WI38 (cell line): ENCODE results near the gene DHFR2.
"Not testable (repeated sequence)": the region's sequence is repeated elsewhere in the genome, so short reads cannot be mapped to it uniquely, and the experiment has no call there.

Source experiments
- H3K4me3 ChIP-seq: 2 replicates; pipeline ENCODE4 v1.5.1; 2011; ENCODE audit warnings: low read depth, mild to moderate bottlenecking, control low read depth, low read length
- TF ChIP-seq, protein P1 (sequence below): IDR thresholded peaks from 2 replicates; pipeline ENCODE4 v1.5.1; 2012; ENCODE audit warnings: low read depth, mild to moderate bottlenecking, control low read depth, low read length

The DHFR2 gene

DNA sequence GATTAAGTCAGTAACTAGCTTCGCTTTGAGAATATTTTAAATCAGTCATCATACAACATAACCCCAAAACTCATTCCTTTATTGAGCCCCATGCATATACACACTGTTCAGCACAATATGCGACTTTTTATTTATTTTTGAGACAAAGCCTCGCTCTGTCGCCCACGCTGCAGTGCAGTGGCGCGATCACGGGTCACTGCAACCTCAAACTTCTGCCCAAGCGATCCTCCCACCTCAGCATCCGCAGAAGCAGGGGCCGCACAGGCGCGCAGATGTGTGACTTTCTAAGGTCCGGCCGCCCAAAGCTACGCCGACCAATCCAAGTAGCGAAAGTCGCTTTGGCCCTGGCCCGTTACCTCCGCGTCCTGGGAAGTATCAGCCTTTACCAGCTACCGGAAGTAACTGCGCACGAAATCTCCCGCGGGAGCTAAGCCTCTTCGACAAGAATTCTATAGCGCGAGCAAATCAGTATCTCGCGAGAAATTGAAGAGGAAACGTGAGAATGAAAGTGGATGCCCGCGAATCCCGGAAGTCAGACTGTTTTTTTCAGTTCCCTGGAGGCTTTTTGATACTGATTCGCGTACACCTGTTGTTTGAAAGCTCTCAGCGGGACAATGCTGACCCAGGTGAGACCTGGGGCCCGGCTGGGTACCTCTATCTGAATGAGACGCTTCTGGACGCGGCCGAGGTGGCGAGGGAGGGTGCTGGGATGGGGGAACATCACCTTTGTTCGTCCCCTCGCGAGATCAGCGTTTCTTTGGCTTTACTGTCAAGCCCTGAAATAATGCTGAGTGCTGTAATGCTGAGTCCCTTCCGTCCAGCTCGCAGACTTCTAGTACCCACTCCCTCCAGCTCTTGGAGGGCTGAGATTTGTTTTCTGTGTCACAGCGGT lies at the start of gene DHFR2, which contains the start of gene NSUN3:
DHFR2 (minus strand) TSS at position 404 of the 892 bp plus-strand sequence. CDS start 1,405 bp downstream, outside the sequence.
NSUN3 (plus strand) TSS at position 549 of the 892 bp plus-strand sequence; CDS start at position 615, 66 bp downstream.
- TF ChIP-seq, protein P1, sequence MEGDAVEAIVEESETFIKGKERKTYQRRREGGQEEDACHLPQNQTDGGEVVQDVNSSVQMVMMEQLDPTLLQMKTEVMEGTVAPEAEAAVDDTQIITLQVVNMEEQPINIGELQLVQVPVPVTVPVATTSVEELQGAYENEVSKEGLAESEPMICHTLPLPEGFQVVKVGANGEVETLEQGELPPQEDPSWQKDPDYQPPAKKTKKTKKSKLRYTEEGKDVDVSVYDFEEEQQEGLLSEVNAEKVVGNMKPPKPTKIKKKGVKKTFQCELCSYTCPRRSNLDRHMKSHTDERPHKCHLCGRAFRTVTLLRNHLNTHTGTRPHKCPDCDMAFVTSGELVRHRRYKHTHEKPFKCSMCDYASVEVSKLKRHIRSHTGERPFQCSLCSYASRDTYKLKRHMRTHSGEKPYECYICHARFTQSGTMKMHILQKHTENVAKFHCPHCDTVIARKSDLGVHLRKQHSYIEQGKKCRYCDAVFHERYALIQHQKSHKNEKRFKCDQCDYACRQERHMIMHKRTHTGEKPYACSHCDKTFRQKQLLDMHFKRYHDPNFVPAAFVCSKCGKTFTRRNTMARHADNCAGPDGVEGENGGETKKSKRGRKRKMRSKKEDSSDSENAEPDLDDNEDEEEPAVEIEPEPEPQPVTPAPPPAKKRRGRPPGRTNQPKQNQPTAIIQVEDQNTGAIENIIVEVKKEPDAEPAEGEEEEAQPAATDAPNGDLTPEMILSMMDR = no peak
- H3K4me3 ChIP-seq = peak within 1 kb of the TSS; percentile 73

DNA sequence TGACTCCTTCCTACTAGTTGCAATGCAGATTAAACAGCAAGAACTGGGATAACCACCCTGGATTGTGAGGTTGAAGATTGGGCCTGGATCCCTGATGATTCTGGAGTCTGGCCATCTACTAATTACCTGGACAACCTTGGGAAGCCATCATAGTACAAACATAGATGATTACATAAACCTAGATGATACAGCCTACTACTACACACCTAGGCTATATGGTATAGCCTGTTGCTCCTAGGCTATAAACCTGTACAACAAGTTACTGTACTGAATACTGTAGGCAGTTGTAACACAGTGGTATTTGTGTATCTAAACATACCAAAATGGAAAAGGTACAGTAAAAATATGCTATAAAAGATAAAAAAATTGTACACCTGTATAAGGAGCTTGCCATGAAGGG lies 48.1 kb upstream of the DHFR2 start:
- H3K4me3 ChIP-seq = no peak overlapping the region
- TF ChIP-seq, protein P1 = no peak

DNA sequence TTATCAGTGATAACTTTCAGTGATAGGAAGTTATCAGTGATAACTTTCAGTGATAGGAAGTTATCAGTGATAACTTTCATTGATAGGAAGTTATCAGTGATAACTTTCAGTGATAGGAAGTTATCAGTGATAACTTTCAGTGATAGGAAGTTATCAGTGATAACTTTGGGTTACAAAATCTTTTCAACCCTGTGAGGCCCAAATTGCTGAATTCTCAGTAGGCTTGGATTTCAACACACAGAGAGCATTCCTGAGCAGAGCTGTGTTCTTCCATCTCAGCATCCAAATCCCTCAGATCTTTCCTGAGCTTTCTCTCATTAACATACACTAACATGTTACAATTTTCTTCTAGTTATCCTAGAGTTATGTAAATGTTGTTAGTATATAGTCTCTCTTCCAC lies 47.5 kb upstream of the DHFR2 start:
- not testable (repeated sequence) for H3K4me3 ChIP-seq

DNA sequence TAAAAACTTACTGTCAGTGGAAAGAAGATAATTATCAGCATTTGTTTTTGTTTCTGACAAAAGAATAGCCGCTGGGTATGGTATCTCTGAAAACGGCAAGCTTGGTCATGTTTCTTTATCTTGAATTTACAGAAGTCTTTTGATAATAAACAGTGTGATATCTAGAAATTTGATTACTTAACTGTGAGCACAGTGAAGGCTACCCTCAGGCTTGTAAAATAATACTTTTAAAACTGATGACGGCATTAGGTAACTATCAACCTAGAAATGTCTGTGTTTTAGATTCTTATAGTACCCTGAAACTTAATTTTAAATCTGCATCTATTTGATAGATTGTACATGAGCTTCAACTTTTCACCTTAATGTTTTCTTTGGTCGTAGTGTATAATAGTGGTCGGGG lies 43.6 kb upstream of the DHFR2 start:
- TF ChIP-seq, protein P1 = no peak
- H3K4me3 ChIP-seq = no peak overlapping the region

DNA sequence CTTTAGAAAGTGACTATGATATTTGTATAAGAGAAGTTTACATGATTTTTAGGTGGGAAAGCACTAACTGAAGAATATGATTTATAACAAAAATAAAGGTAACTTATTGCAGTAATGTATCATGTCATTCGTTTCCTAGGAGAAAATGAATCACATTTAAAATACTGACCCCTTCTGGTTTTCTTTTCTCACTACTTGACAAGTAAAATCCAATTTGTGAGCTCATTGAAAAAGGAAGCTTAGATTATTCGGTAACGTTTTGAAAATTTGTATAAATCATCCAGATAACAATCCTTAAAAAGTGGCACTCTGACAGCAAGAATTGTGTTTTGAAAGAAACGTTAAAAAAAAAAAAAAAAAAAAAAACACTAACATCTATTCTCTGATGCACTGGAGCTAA lies 39.1 kb upstream of the DHFR2 start:
- TF ChIP-seq, protein P1 = no peak; the same call in 1 of the 2 replicates
- H3K4me3 ChIP-seq = no peak overlapping the region

DNA sequence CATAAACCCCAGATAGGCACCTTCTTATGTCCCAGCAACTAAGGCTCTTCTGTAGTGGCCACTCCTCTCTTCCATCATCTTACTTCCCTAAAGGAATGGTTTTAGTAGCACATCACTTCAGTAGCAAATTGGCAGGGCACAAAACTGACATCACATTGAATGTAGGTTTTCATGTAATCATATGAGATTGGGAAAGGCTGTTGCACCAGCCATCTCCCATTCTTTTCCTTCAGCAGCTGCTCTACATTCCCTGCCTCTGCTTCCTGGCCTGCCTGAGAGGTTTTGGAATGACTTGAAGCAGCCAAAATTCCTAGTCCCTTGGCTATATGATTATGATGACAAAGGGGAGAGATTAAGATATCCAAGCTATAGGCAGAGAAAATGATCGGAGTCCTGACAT lies 36.6 kb upstream of the DHFR2 start:
- H3K4me3 ChIP-seq = no peak overlapping the region
- TF ChIP-seq, protein P1 = no peak

DNA sequence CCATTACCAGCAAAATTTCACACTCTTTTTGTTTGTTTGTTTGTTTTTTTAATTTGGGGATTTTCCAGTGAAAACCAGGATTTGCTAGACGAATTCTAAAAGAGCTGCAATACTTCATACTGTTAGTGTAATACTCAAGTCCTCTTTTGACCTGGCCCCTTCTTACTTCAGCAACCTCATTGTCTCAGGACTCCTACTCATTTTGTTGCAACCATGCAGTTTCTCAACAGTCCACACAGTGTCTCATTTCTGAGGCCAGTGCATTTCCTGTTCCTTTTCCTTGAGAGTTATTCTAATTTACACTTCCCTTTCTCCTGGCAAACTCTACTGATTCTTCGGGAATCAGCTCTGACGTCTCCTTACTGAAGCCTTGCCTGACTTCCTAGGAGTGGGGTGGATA lies 35.7 kb upstream of the DHFR2 start:
- H3K4me3 ChIP-seq = no peak overlapping the region
- TF ChIP-seq, protein P1 = no peak

DNA sequence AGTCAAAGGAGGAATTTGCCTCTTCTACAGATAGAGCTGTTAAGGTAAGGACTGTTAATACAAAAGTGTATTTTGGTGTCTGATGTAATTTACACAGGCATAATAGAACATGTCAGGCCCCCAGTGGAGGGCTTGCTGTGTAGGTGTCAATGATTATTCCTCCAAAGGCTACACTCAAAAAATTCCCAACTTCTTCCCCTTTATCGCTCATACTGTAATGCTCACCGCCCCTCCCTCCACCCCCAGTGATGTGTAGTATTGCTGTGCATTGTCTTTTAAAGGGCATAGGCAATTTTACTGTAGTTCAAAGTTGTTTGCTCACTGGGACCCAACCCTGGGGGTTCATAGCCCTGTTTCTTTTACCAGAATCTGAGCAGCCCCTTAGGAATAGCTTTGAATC lies 32.4 kb upstream of the DHFR2 start:
- TF ChIP-seq, protein P1 = no peak
- no peak overlapping the region for H3K4me3 ChIP-seq
